Measurements from ENCODE around the gene ETS2.

ETS2 gene

GRCh38 chr21:38861989-38862683 lies 56.4 kb downstream of the ETS2 start:
- DNase-seq, result no peak

GRCh38 chr21:38863291-38863690 lies 57.6 kb downstream of the ETS2 start:
- DNase-seq, result no peak

GRCh38 chr21:38863843-38864363 lies 58.2 kb downstream of the ETS2 start:
- DNase-seq, result no peak

- no peak for DNase-seq
Observed at GRCh38 chr21:38864964-38865363, 59.2 kb downstream of the ETS2 start.

GRCh38 chr21:38869196-38869595 lies 63.5 kb downstream of the ETS2 start:
- no peak for DNase-seq

- peak; percentile 94 for DNase-seq
Observed at GRCh38 chr21:38869946-38870345, 64.2 kb downstream of the ETS2 start.

Measured in NCI-H510A treated with DMSO at 0.1 percent for 48 hours (cell line).